Endothelial cell of umbilical vein (primary cell): ENCODE data around the gene WRNIP1. TPM values are rescaled to one million over a fixed set of nuclear protein-coding genes. Genes with fewer than 3 reads are reported as not detected.

Experiments
- BruUV-seq: library from RNA; stranded (reverse); fragments of 400-500 nt; replicated peaks from 2 replicates; lab custom pipeline; 2021; lab: Mats Ljungman, UMichigan
- CTCF ChIA-PET: fragments of 300-600, 350-600 bp; sonication (Branson Sonifier 250); formaldehyde crosslinking; loops from one replicate; lab custom pipeline; 2021; ENCODE audit warnings: antibody characterized with exemption, inconsistent platforms; lab: Charles Lee
- POLR2A ChIA-PET: fragments of 300-600, 350-600 bp; sonication (Branson Sonifier 250); formaldehyde crosslinking; loops from one replicate; lab custom pipeline; 2021; ENCODE audit warnings: antibody characterized with exemption, inconsistent platforms; lab: Charles Lee
- DNase-seq: peaks from one replicate; pipeline ENCODE4 v3.0.0-alpha.2; 2011; ENCODE audit warnings: low read depth, low spot score
- FAIRE-seq: peaks from 2 replicates; lab custom pipeline; 2011; peaks lifted over from hg19 to GRCh38; lab: Jason Lieb, UNC
- H2AFZ ChIP-seq: 2 replicates; pipeline ENCODE4 v1.6.0; 2012; ENCODE audit warnings: low read depth, low read length, control low read depth, inconsistent platforms
- H3K27ac ChIP-seq: 2 replicates; pipeline ENCODE4 v1.5.1; 2011; ENCODE audit warnings: low read depth, mild to moderate bottlenecking, control low read depth, low read length, moderate library complexity; ENCODE audit not compliant: insufficient read depth
- H3K27me3 ChIP-seq, 2 experiments: 2 replicates each; pipeline versions ENCODE4 v1.6.0 to v1.6.1; 2011; ENCODE audit warnings: low read length in 2 of 2, mixed read lengths in 1 of 2; ENCODE audit not compliant: control insufficient read depth in 2 of 2, insufficient read depth in 2 of 2
- H3K36me3 ChIP-seq, 2 experiments: 2 replicates in 1 of 2; 3 replicates in 1 of 2; pipeline ENCODE4 v1.5.1; 2011; ENCODE audit warnings: low read length in 2 of 2, mild to moderate bottlenecking in 1 of 2, moderate library complexity in 1 of 2; ENCODE audit not compliant: control insufficient read depth in 2 of 2, insufficient read depth in 2 of 2; ENCODE audit errors: extremely low read depth in 1 of 2
- H3K4me1 ChIP-seq: 3 replicates; pipeline ENCODE4 v1.5.1; 2011; ENCODE audit warnings: mild to moderate bottlenecking, low read length; ENCODE audit not compliant: control insufficient read depth, insufficient read depth; ENCODE audit errors: extremely low read depth
- H3K4me2 ChIP-seq: 2 replicates; pipeline ENCODE4 v1.6.1; 2011; ENCODE audit warnings: low read length, control low read depth, mixed read lengths; ENCODE audit not compliant: insufficient read depth
- H3K4me3 ChIP-seq, 3 experiments: fragments of 200-600 bp in 1 of 3; sonication (generic), shearing (Covaris generic) in 1 of 3; replicated peaks in 1 of 3; 2 replicates each; pipeline ENCODE4 v1.5.1; 2011 to 2016; ENCODE audit warnings: control low read depth in 3 of 3, low read length in 3 of 3, mild to moderate bottlenecking in 2 of 3, inconsistent platforms in 1 of 3, low read depth in 1 of 3, moderate library complexity in 1 of 3; ENCODE audit not compliant: insufficient read depth in 1 of 3
- H3K79me2 ChIP-seq: 2 replicates; pipeline ENCODE4 v1.6.0; 2012; ENCODE audit warnings: low read length, inconsistent platforms; ENCODE audit not compliant: control insufficient read depth, insufficient read depth
- H3K9ac ChIP-seq: replicated peaks from 2 replicates; pipeline ENCODE3; 2011; ENCODE audit warnings: low read length, control low read depth; ENCODE audit not compliant: insufficient read depth; ENCODE audit errors: extremely low read depth
- H3K9me1 ChIP-seq: replicated peaks from 3 replicates; pipeline ENCODE4 v1.6.0; 2011; ENCODE audit warnings: mild to moderate bottlenecking, low read length; ENCODE audit not compliant: control insufficient read depth, insufficient read depth; ENCODE audit errors: extremely low read depth
- H3K9me3 ChIP-seq: replicated peaks from 2 replicates; pipeline ENCODE4 v1.5.1; 2012; ENCODE audit warnings: low read length, inconsistent platforms; ENCODE audit not compliant: control insufficient read depth, insufficient read depth
- H4K20me1 ChIP-seq: replicated peaks from 2 replicates; pipeline ENCODE3; 2011; ENCODE audit warnings: mild to moderate bottlenecking, low read length; ENCODE audit not compliant: control insufficient read depth, insufficient read depth; ENCODE audit errors: extremely low read depth
- EZH2 ChIP-seq: IDR thresholded peaks from 2 replicates; pipeline ENCODE4 v1.6.1; 2012; ENCODE audit warnings: borderline replicate concordance, low read depth, mild to moderate bottlenecking, moderate library complexity, low read length, inconsistent platforms; ENCODE audit not compliant: severe bottlenecking
- FOS ChIP-seq: IDR thresholded peaks from 2 replicates; pipeline ENCODE4 v1.6.1; 2011; ENCODE audit warnings: mild to moderate bottlenecking, low read length, moderate library complexity, borderline replicate concordance; ENCODE audit not compliant: insufficient read depth
- GATA2 ChIP-seq: IDR thresholded peaks from 2 replicates; pipeline ENCODE4 v1.7.0; 2011; ENCODE audit warnings: low read depth, mild to moderate bottlenecking, moderate library complexity, mixed read lengths, low read length; ENCODE audit not compliant: insufficient read length, insufficient read depth
- JUN ChIP-seq: IDR thresholded peaks from 2 replicates; pipeline ENCODE4 v1.6.1; 2011; ENCODE audit warnings: borderline replicate concordance, low read depth; ENCODE audit not compliant: insufficient read length, insufficient read depth
- MAX ChIP-seq: IDR thresholded peaks from 2 replicates; pipeline ENCODE4 v1.6.1; 2011; ENCODE audit not compliant: insufficient read depth, insufficient read length
- MYC ChIP-seq: IDR thresholded peaks from one replicate; pipeline ENCODE4 v1.6.1; 2011; ENCODE audit warnings: mild to moderate bottlenecking, low read depth, low read length
- POLR2A ChIP-seq: IDR thresholded peaks from 2 replicates; pipeline ENCODE4 v1.6.1; 2012; ENCODE audit warnings: low read depth, mild to moderate bottlenecking, control low read depth, low read length
- POLR2AphosphoS5 ChIP-seq: IDR thresholded peaks from 2 replicates; pipeline ENCODE4 v1.6.1; 2012; ENCODE audit warnings: low read depth, mild to moderate bottlenecking, control low read depth, low read length, moderate library complexity; ENCODE audit not compliant: insufficient read depth
- dilution Hi-C: fragments of 300-500 bp; cut with MboI; formaldehyde crosslinking; loops from one replicate; pipeline ENCODE4 v1.15.0; 2019; ENCODE audit warnings: low sequenced_read_pairs; ENCODE audit not compliant: extremely low pct_ligation_motif_present
- intact Hi-C: fragments of 100-400 bp; cut with micrococcal nuclease; formaldehyde crosslinking; loops from one replicate; pipeline ENCODE4 v1.10.0; 2022
- polyA plus RNA-seq, 4 experiments: library from polyadenylated mRNA; depleted of rRNA in 3 of 4; stranded (reverse) in 3 of 4; unstranded in 1 of 4; fragments of >200 nt; gene quantifications; 2 replicates each; pipeline versions ENCODE4 v1.2.1 to v1.2.3, GENCODE V29; 2011 to 2012; ENCODE audit warnings: missing spikeins in 1 of 4
- total RNA-seq: library from RNA; stranded (reverse); gene quantifications from 2 replicates; pipeline ENCODE4 v1.2.3, GENCODE V29; 2021
- TF ChIP-seq, protein P1 (sequence below), 2 donors: IDR thresholded peaks; 1 replicate in 1 of 2; 2 replicates in 1 of 2; pipeline ENCODE4 v1.5.1; 2011; ENCODE audit warnings: low read length in 2 of 2, mild to moderate bottlenecking in 2 of 2, moderate library complexity in 2 of 2, control low read depth in 1 of 2, inconsistent platforms in 1 of 2, low read depth in 1 of 2; ENCODE audit not compliant: insufficient read depth in 1 of 2; ENCODE audit errors: extremely low read depth in 1 of 2

WRNIP1 gene
- total and polyA plus RNA-seq, 2 donors (not counting 3 experiments of a cell fraction or from before 2014, with no cell fraction given): 50.1 to 68.9 TPM

DNA sequence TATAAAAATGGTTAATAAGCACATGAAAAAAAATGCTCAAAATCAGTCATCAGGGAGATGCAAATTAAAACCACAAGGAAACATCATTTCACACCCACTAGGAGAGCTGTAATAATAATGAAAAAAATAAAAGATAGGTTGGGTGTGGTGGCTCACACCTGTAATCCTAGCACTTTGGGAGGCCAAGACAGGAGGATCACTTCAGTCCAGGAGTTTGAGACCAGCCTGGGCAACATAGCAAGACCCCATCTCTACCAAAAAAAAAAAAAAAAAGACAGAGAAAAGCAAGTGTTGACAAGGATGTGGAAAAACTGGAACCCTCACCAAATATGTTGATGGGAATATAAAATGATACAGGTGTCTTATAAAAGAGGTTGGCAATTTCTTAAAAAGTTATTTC lies 11.4 kb upstream of the WRNIP1 start:
- Histone ChIP-seq H4K20me1 (no peaks in the 10 kb centered on the region), H2AFZ (no peak overlapping the region), H3K9me1 (no peaks in the 10 kb centered on the region), H3K9ac (no peak overlapping the region), H3K27me3 (peaks cover 0 to 1% of the 10 kb centered on the region in 2 experiments), H3K4me3 (no peak overlapping the region), H3K4me2 (no peak overlapping the region), H3K27ac (no peak overlapping the region), H3K9me3 (no peaks in the 10 kb centered on the region), H3K79me2 (no peaks in the 10 kb centered on the region), H3K4me1 (no peaks in the 10 kb centered on the region), H3K36me3 (no peaks in the 10 kb centered on the region)
- FAIRE-seq (no peak), DNase-seq (no peak)
- BruUV-seq: no TSS peak
- ChIA-PET CTCF (interaction anchor here (1.2 to 4.7 kb wide), 2 partner anchors 8 to 15 kb away, joined by 7 to 62 read pairs; no protein-coding TSS in a partner anchor), POLR2A (no interaction called here)
- dilution Hi-C loops: no loop called here
- TF ChIP-seq GATA2: no peak
- intact Hi-C loops: no loop called here

- H3K27me3 ChIP-seq: peaks cover 0 to 1% of the 10 kb centered on the region in 2 experiments
- TF ChIP-seq POLR2A: no peak
- no peak for TF ChIP-seq MAX
- TF ChIP-seq FOS: no peak
- TF ChIP-seq, protein P1, sequence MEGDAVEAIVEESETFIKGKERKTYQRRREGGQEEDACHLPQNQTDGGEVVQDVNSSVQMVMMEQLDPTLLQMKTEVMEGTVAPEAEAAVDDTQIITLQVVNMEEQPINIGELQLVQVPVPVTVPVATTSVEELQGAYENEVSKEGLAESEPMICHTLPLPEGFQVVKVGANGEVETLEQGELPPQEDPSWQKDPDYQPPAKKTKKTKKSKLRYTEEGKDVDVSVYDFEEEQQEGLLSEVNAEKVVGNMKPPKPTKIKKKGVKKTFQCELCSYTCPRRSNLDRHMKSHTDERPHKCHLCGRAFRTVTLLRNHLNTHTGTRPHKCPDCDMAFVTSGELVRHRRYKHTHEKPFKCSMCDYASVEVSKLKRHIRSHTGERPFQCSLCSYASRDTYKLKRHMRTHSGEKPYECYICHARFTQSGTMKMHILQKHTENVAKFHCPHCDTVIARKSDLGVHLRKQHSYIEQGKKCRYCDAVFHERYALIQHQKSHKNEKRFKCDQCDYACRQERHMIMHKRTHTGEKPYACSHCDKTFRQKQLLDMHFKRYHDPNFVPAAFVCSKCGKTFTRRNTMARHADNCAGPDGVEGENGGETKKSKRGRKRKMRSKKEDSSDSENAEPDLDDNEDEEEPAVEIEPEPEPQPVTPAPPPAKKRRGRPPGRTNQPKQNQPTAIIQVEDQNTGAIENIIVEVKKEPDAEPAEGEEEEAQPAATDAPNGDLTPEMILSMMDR (IDR thresholded peaks at IDR 0.05; ENCODE audit: extremely low read depth in 1 of 2, insufficient read depth in 1 of 2, low read depth in 1 of 2, low read length in 2 of 2): no peak
- no peak for TF ChIP-seq EZH2
- no peak for TF ChIP-seq GATA2
- no peak for TF ChIP-seq MYC
- no peak for TF ChIP-seq JUN
- TF ChIP-seq POLR2AphosphoS5: no peak
- H3K9ac ChIP-seq: no peak overlapping the region
- no peak overlapping the region for H3K4me3 ChIP-seq
- POLR2A ChIA-PET: interaction anchor here (0.6 kb wide), 1 partner anchor 61 kb away, joined by 5 read pairs; no protein-coding TSS in a partner anchor
- CTCF ChIA-PET: interaction anchor here (0.6 kb wide), 1 partner anchor 16 kb away, joined by 3 read pairs; no protein-coding TSS in a partner anchor
- dilution Hi-C loops (no loop called here), intact Hi-C loops (no loop called here)
- H3K27ac ChIP-seq: no peak overlapping the region
- FAIRE-seq: no peak
- H3K79me2 ChIP-seq: no peaks in the 10 kb centered on the region
- H4K20me1 ChIP-seq: no peaks in the 10 kb centered on the region
- H3K4me1 ChIP-seq: no peaks in the 10 kb centered on the region
- BruUV-seq: no TSS peak
- H3K4me2 ChIP-seq: no peak overlapping the region
- H2AFZ ChIP-seq: no peak overlapping the region
- H3K9me3 ChIP-seq: no peaks in the 10 kb centered on the region
- no peak for DNase-seq
- no peaks in the 10 kb centered on the region for H3K36me3 ChIP-seq
- no peaks in the 10 kb centered on the region for H3K9me1 ChIP-seq
Measured at GRCh38 chr6:2754393-2754792, 10.8 kb upstream of the WRNIP1 start.
